ENCODE data around the gene PKHD1.

PKHD1 gene

DNA sequence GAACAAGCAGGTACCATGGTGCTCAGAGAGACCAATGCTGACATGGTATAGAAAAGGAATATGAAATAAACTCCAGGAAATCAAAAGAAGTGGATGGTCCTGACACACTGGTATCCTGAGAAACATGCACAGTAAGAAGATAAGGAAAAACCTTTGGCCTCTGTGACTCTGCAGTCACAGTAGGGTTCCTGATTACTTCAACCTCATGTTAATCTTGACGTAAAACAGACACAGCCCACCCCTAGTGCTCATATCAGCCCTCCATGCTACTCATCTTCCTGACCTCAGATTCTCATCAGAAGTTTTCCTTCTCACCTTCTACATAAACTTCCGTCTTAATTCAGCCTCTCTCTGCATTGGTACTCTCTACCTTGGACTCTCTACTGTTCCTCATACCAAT, 240.9 kb downstream of the PKHD1 start:
- no peak for DNase-seq

DNA sequence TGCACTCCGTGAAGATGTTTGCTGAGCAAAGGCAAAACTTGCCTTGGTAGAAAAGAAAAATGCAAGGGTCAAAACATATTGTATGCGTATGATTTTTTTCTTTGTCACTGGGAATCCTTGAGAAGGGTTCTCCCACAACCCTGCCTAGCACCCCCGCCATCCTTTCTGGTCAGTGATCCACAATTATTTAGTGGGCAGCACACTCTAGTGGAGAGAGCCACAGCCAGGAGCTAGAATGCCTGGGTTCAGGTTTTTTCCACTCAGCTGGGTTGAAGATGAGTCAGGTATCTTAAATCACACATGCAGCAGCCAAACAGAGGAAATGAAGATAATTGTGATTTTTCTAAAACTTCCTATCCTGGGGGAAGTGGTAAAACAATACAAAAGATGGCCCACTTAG, 243.1 kb downstream of the PKHD1 start:
- DNase-seq: no peak

DNA sequence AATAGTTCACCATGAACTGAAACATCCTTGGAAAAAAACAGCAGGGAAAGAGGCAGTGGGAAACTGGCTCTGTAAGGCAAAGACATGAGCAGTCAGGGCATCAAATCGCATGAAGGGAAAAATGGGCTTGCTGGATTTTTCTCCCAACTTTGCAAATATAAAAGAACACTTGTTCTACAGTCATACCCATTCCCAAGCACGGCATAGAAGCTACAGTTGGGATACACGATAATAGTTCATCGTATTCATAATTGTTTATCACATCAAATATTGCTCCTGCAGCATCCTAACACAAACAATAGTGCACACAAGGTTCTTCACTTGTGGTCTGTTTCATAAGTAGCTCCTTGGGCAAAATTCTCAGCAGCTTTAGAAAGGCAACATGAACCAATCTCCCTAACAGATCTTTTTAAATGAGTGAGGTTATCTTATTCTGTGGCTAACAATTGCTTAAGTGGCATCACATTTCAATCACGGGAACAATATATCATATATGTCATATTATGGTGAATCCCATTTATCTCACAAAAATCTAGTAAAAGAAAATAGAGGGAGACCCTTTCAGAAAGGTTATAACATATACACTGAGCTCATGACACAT, 243.9 kb downstream of the PKHD1 start:
- DNase-seq: no peak

DNA sequence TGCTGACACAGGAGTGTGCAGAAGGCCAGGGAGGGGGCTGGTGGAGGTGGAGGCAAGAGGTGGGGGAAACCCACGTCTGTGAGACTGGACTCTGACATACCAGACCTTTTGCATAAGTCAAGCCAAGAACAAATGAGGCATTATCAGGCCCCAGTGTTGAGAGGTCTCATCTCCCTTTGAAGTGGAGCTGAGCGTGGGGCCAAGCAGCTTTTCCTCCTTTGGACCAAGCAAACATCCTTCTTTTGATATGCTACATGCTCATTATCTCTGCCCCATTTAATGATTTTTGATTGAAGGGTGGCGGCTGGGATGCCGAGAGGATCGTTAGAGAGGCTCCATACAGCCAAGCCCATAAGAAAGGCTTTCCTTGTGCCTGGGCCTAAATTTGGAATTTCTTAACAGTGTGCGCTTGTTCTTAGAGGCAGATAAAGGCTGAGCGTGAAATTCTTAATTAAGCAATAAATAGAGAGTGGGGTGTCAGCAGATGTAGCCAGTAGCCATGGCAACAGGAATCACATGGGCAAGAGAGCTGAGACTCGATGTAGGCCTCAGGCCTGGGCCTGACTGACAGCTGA, 244.5 kb downstream of the PKHD1 start:
- no peak for DNase-seq

DNA sequence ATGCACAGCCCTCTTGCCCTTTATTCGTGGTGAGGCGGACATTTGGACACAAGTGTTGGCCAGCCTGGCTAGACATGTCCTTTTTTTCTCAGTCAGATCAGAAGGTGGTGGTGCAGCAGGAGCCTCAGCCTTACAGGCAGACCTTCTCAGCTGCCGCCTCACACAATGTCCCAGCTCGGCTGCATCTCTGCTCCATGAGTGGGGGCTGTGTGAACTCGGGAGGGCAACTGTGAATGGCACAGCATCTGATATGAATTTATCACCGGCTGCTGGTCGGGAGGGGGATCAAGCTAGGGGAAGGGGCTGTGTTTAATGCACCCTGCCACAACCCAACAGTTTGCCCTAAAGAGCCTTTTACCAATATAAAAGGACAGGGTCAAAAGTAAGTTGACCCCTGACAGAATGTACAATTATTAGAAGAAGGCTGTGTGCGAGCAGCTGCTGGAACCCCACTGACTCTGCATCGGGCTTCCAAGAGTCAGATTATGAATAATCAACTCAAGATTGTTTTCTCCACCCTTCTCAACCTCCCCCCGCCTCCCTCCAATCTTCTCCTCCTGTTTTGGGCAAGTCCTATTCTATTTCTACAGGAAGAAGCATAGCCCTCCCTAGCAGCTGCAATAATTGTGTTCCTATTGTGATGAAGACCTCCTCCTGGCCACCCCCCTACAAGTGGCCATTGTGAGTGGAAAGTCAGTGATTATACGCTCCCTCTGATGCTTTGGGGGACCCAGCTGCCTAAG, 245.2 kb downstream of the PKHD1 start:
- no peak for DNase-seq

DNA sequence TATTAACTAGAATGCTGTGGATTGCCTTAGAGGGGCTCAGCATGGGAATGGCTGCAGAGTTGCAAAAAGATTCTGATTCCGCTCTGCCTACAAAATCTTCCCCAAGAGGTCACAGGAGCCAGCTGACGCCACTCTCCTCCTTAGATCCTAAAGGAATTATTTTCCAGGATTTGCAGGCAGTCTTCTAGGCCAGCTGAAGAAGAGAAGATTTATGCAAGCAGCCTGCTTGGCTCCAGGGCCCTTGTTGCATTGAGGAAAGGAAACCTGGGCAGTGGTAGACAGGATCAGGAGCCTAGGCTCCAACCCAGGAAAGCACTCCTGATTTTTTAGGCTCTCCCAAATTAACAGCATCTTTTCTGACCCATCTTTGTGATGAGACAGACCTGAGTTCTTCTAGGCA, 245.8 kb downstream of the PKHD1 start:
- no peak for DNase-seq

DNA sequence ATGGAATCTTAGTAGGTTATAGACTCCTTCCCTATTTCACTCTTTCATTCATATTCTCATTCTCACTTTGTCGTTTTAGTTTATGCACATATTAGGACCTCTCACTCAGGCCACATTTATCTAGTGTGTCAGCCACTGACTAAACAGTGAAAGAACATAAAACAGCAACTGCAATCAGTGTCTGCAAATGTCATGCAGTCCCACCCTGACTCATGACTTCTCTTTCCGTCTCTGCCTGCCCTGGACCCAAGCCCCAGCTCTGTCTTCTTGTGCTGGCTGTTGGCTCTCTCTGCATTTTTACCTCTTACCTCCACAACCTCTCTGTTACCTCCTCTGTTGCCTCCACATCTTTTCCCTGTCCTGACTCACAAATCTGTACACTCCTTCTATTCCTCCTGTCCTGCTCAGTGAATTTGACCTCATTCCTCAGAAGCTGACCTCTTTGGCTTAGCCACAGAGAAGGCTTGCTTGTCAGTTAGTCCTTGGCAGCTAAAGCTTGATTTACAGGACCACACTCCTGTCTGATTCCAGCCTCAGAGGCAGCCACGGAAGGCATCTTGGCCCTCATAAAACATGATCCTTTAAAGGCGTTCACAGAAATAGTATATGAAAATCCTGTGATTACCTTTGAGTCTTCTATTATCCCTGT, 247.6 kb downstream of the PKHD1 start:
- DNase-seq: no peak

DNA sequence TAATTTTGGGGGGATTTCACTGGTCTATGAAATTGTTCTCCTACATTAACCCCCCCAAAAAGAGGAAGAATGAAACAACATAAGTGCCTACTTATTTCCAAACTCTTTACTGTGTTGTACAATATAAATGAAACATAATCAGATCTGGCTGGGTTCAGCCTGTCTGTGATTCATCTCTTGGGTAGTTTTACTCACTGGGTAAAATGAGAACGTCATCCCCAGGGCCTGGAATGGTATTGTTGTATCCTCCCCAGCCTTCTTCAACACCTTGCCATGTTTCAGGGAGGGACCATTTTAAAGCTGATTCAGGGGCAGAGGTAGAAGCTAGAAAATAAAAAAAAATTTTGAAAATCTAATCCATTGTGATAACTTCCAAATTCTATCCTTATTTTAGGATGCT, 256.7 kb downstream of the PKHD1 start:
- no peak for DNase-seq

DNA sequence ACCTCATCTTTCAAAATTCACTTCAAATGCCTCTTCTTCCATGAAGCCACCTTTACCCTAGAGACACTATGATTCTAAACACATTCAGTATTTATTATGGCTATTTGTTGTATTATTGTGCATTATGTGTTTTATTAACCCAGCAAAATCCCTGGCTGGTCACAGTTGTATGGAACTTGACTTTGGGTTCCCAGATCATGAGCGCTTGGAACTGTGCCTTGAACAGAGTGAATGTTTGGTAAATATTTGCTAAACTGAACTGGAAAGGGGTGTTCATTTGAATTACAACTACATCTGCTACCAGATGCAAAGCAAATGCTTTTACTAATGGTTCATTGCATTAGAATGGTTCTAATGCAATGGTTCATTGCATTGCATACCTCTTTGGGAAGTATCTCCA, 259.8 kb downstream of the PKHD1 start:
- no peak for DNase-seq

DNA sequence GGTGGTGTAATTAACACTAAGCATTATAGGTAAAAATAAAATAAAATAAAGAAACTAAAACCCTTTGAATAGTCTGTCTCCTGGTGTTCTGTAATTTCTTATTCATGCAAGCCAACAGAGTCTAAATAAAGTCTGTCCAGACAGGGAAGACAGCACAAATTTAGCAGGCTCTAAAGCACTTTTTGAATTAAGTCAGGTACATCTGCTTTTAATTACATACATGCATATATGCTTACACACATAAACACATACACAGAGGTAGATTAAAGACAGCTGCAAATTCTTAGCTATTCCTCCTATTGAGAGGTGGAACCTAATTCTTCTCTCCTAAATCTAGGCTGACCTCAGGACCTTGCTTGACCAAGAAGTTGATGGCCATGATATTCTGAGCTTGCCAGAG, 262.5 kb downstream of the PKHD1 start:
- no peak for DNase-seq

DNA sequence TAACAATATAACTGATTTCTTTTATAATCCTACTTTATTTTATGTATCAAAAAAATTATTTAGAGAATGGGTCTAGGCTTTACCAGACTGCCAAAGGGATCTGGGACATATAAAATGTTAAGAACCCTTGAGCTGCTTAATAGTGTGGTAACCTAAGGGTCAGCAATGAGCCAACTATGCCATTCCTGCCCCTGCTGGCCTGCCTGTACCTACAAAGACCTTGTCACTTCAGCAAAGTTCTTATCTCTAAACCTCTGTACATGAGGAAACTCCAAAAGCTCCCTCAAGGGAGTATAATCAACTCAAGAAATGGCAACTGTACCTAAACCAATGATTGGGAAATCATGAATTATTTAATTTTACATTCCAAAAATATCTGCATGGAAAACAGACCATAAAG, 266.9 kb downstream of the PKHD1 start:
- no peak for DNase-seq

DNA sequence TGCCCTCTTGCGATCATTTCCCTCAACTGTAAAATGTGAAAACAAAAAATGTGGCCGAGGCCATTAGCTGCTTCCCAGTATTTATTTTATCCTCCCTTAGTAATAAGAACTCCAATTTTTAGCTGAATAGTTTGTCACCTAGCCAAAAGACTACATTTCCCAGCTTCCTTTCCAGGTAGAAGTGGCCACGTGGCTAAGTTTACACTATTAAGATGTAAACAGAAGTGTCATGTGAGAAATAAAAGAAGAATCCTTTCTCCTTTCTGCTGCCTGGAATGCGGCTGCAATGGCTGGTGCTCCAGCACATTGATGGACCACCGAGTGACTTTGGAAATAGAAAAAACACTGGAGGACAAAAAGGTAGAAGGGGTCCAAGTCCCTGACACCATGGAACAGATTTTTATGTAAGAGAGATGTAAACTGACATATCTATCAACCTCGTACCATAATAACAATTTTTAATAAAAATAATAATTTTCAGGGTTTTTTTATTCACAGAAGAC, 268.8 kb downstream of the PKHD1 start:
- no peak for DNase-seq

DNA sequence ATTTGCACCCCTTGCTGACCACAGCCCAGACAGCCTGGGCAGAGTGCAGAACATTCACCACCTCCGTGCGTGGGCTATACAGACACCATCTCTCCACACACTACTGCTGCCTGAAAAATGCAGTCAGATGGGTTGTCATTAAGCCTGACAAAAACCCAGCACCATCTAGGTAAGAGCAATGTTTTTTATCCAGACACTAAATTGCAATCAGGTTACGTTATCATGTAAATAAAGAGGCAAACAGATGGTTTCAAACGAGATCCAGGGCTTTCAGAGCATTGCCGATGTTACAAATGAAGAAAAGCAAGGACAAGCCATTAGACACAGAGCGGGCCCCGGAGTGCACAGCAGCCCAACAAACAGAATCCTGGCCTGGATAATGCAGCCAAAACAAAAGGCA, 269.6 kb downstream of the PKHD1 start:
- DNase-seq: no peak

DNA sequence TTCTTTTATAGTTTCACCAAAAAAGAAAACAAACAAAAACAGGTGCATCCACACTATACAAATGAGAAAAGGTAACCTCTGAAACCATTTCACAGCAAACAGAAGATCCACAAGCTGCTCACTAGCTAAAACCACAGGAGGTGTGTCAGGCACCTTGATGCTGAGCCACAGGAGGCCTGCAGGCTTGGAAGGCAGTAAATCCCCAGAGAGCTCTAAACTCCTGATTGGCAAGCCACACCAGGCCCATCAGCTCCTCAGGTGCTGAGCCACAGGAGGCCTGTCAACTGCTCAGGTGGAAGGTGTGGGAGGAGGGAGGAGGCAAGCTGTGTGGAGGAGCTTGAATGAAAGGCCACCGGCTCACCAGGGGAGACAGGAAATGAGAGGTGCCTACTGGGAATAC, 273.0 kb downstream of the PKHD1 start:
- DNase-seq: no peak

DNA sequence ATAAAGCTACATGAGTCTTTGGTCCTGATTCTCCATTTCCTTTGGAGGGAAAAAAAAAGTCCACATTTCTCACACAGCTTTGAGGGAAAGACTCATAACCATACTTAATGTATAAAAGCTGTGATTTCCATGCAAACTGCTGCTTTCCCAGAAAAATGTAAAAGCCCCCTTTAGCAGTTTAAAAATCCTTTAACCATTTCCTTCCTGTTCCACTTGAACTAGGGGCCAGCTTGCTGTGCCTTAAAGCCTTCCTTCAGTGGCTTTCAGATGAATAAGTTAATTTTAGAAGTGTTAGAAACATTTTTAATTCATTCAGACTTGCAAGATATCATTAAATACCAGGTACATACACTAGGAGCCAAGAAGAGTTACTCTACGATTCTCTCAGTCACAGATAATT, 273.5 kb downstream of the PKHD1 start:
- no peak for DNase-seq

DNA sequence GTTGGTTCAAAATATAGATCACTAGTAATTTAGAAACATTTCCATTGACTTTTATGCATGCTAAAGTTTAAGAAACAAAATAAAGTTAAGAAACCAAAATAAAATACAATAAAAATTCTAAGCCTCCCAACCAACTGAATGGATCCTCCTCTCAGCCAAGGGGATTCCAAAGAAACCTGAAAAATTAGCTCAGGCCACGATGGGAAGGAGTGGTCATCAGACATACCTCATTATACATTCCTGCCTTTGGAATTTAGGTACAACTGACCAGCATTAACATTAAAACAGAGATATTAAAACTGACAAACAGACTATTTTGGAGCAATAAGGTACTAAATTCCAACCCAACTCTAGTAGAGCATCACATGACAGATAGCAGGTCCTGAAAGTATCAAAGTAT, 275.2 kb downstream of the PKHD1 start:
- DNase-seq: no peak

DNA sequence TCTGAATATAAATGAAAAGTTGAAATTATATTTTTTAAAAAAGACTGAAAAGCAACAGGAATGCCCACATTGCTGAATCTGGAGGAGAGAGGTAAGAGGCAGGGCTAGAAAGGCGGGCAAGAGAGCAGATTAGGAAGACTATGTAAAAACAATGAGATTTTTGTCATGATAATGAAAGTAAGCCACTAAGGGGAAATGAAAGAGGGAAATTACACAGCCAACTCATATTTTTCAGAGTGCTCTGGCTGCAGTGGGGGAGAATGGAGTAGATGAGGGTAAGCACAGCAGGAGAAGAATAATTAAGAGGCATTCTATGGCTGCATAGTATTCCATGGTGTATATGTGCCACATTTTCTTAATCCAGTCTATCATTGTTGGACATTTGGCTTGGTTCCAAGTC, 281.9 kb downstream of the PKHD1 start:
- no peak for DNase-seq

DNA sequence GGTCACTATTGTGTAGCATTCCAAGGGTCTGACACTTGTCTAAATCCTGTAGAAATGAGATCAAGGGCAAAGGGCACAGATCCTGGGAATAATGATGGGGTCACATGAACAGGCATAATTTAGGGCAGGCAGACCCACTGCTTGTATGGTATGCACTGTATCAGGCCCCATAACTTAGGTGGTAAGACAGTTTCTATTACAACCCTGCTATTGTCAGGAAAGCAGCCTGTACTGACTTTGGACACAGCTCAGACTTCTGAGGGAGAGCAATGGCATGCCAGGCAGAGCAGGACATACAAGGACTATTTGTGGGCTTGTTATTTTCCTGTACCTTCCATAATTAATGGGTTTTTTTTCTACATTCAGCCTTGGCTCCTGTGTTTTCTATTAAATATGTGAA, 286.8 kb downstream of the PKHD1 start:
- DNase-seq: no peak

DNA sequence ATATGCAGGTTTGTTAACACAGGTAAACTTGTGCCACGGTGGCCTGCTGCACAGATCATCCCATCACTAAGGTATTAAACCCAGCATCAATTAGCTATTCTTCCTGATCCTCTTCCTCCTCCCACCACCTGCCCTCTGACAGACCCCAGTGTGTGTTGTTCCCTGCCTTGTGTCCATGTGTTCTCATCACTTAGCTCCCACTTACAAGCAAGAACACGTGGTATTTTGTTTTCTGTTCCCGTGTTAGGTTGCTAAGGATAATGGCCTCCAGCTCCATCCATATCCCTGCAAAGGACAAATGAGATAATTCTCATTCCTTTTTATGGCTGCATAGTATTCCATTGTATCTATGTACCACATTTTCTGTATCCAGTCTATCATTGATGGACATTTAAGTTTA, 294.0 kb downstream of the PKHD1 start:
- no peak for DNase-seq

DNA sequence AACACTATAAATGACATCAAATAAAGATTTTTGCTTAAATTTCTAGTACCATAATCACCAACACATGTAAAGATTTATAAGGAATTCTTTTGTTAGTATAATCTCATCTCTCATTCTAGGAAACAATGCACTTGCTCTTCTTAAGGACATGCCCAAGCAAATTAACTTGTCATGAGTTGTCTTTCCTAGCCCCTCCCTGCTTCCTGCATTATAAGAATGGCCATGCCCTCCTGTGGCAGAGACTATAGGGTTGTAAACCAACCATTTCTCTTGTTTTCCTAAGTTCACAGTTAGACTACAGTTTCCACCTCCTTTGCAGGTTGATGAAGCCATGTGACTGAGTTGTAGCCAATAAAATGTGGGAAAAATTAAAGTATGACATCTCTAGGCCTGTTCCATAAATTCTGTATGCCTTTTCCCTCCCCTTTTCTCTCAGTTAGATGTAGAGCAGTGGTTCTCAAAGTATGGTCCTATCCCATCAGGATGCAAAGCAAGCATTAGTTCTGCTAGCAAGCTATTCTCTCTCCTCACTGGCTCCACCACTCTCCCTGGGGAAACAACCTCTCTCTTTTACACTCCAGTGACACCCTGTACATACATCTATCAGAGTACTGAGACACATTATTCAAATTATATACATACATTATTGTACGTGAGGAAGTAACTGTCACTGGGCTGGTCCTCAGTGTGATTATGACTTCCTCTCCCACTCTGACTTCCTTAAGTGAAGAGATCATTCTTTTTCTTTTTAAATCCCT, 295.0 kb downstream of the PKHD1 start:
- no peak for DNase-seq

DNA sequence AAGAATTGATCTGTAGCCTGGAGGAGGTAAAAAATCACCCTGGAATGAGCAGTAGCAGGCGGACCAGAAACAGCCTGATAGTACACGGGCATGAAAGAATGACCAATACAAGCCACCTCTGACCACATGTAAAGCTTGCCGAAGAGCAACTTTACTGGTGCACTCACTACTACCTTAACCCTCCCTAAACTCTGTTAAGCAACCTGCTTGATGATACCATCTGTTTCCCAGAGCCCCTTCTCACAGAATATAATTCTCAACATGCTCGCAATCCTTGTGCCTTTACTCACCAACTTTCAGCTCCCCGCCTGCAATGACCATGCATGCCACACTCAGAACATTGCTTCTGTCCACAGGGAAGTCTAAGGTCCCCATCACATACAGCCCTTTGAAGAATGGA, 296.5 kb downstream of the PKHD1 start:
- no peak for DNase-seq

DNA sequence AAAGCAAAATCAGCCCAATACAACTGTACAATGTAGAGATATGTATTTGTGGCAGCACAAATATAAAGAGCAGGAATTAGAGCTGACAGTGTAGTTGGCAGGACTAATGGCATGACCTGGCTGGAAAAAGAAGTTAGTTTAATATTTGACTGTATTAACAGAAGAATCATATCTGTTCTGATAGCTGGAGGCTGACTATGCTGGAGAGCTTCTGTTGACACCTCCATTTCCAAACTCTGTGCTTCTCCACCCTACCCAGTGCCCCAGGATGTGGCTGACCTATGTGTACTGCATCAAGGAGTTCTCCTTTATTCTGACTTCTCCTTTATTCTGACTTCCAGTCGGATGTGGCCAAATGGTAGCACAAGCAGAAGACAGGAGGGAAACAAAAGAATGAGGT, 299.3 kb downstream of the PKHD1 start:
- no peak for DNase-seq

DNA sequence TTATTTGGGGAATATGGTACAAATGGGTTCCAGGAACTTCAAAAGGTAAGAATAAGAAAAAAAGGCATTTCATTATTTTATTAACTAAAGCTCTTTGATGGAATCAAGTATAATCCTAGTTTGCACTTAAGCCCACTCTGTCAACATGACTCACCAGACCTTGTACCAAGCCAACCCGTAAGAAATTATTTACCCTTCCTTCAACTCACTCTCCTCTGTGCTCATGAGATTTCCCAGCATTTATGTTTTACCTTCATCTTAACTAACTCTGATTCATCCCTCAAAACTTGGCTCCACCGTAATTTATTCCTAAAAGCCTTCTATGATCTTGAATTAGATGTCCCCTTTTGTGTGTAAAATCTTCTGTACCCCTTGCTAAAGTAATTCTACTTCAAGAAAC, 308.7 kb downstream of the PKHD1 start:
- no peak for DNase-seq
